ENCODE results near the gene DHX34. TPM values are rescaled to one million over a fixed set of nuclear protein-coding genes. Genes with fewer than 3 reads are reported as not detected.
"Not testable (repeated sequence)": the region's sequence is repeated elsewhere in the genome, so short reads cannot be mapped to it uniquely, and the experiment has no call there.

Gene DHX34
- total RNA-seq, 1 donor from 2014 or later = 32.4 TPM

- no peak for DNase-seq
- Mint-ChIP-seq H3K4me1 (peaks cover 5% of the 10 kb centered on the region), H3K27me3 (peaks cover 2% of the 10 kb centered on the region), H3K36me3 (ENCODE audit: low read depth) (no peaks in the 10 kb centered on the region), H3K9me3 (no peaks in the 10 kb centered on the region), H3K4me3 (no peak overlapping the region), H3K27ac (no peak overlapping the region)
- intact Hi-C loops (cut with micrococcal nuclease) = no loop called here
These were observed 33.8 kb upstream of the DHX34 start for GRCh38 chr19:47315125-47315821.

GRCh38 chr19:47316513-47316912 lies 32.6 kb upstream of the DHX34 start:
- Mint-ChIP-seq H3K27ac (no peak overlapping the region), H3K9me3 (no peaks in the 10 kb centered on the region), H3K36me3 (ENCODE audit: low read depth) (no peaks in the 10 kb centered on the region), H3K4me3 (no peak overlapping the region), H3K27me3 (peaks cover 2% of the 10 kb centered on the region), H3K4me1 (peaks cover 5% of the 10 kb centered on the region)
- intact Hi-C loops (cut with micrococcal nuclease) = no loop called here
- DNase-seq = no peak

GRCh38 chr19:47319923-47320871 lies 28.9 kb upstream of the DHX34 start:
- peaks cover 2% of the 10 kb centered on the region for H3K27me3 Mint-ChIP-seq
- intact Hi-C loops (cut with micrococcal nuclease) = no loop called here
- H3K27ac Mint-ChIP-seq = no peak overlapping the region

GRCh38 chr19:47321630-47322029 lies 27.5 kb upstream of the DHX34 start:
- Mint-ChIP-seq H3K27me3 (peaks cover 2% of the 10 kb centered on the region), H3K36me3 (ENCODE audit: low read depth) (no peaks in the 10 kb centered on the region)
- intact Hi-C loops (cut with micrococcal nuclease) = no loop called here

More at GRCh38 chr19:47319923-47320871, 28.9 kb upstream of the DHX34 start:
- no peak for DNase-seq
- Mint-ChIP-seq H3K4me1 (peaks cover 3% of the 10 kb centered on the region), H3K4me3 (no peak overlapping the region), H3K36me3 (ENCODE audit: low read depth) (no peaks in the 10 kb centered on the region), H3K9me3 (no peaks in the 10 kb centered on the region)

GRCh38 chr19:47322058-47322457 lies 27.1 kb upstream of the DHX34 start:
- Mint-ChIP-seq H3K36me3 (ENCODE audit: low read depth) (no peaks in the 10 kb centered on the region), H3K9me3 (no peaks in the 10 kb centered on the region), H3K4me1 (no peaks in the 10 kb centered on the region), H3K4me3 (no peak overlapping the region), H3K27me3 (peaks cover 2% of the 10 kb centered on the region), H3K27ac (no peak overlapping the region)
- no peak for DNase-seq
- intact Hi-C loops (cut with micrococcal nuclease) = no loop called here

More at GRCh38 chr19:47321630-47322029, 27.5 kb upstream of the DHX34 start:
- H3K4me1 Mint-ChIP-seq = no peaks in the 10 kb centered on the region
- DNase-seq = no peak
- H3K9me3 Mint-ChIP-seq = no peaks in the 10 kb centered on the region
- no peak overlapping the region for H3K4me3 Mint-ChIP-seq
- no peak overlapping the region for H3K27ac Mint-ChIP-seq

GRCh38 chr19:47323409-47323808 lies 25.7 kb upstream of the DHX34 start:
- no peaks in the 10 kb centered on the region for H3K9me3 Mint-ChIP-seq
- H3K4me3 Mint-ChIP-seq = no peak overlapping the region
- peaks cover 2% of the 10 kb centered on the region for H3K27me3 Mint-ChIP-seq
- H3K4me1 Mint-ChIP-seq = no peaks in the 10 kb centered on the region
- intact Hi-C loops (cut with micrococcal nuclease) = no loop called here
- no peak for DNase-seq
- H3K27ac Mint-ChIP-seq = no peak overlapping the region
- H3K36me3 Mint-ChIP-seq (ENCODE audit: low read depth) = no peaks in the 10 kb centered on the region

GRCh38 chr19:47323872-47324271 lies 25.2 kb upstream of the DHX34 start:
- intact Hi-C loops (cut with micrococcal nuclease) = no loop called here

GRCh38 chr19:47324502-47324901 lies 24.6 kb upstream of the DHX34 start:
- no peaks in the 10 kb centered on the region for H3K4me1 Mint-ChIP-seq
- H3K4me3 Mint-ChIP-seq = no peak overlapping the region
- H3K27ac Mint-ChIP-seq = no peak overlapping the region
- H3K36me3 Mint-ChIP-seq (ENCODE audit: low read depth) = no peaks in the 10 kb centered on the region
- H3K9me3 Mint-ChIP-seq = no peaks in the 10 kb centered on the region
- DNase-seq = no peak
- H3K27me3 Mint-ChIP-seq = peaks cover 2% of the 10 kb centered on the region
- intact Hi-C loops (cut with micrococcal nuclease) = no loop called here

More at GRCh38 chr19:47323872-47324271, 25.2 kb upstream of the DHX34 start:
- Mint-ChIP-seq H3K36me3 (ENCODE audit: low read depth) (no peaks in the 10 kb centered on the region), H3K27ac (no peak overlapping the region), H3K4me1 (no peaks in the 10 kb centered on the region), H3K27me3 (peaks cover 2% of the 10 kb centered on the region), H3K9me3 (no peaks in the 10 kb centered on the region), H3K4me3 (no peak overlapping the region)
- DNase-seq = no peak

GRCh38 chr19:47330466-47330869 lies 18.6 kb upstream of the DHX34 start:
- H3K27ac Mint-ChIP-seq = no peak overlapping the region
- intact Hi-C loops (cut with micrococcal nuclease) = no loop called here

GRCh38 chr19:47331490-47331889 lies 17.6 kb upstream of the DHX34 start:
- intact Hi-C loops (cut with micrococcal nuclease) = no loop called here
- Mint-ChIP-seq H3K27ac (no peak overlapping the region), H3K4me3 (no peak overlapping the region), H3K9me3 (no peaks in the 10 kb centered on the region), H3K4me1 (peaks cover 7% of the 10 kb centered on the region), H3K27me3 (no peaks in the 10 kb centered on the region), H3K36me3 (ENCODE audit: low read depth) (no peaks in the 10 kb centered on the region)
- DNase-seq = no peak

More at GRCh38 chr19:47330466-47330869, 18.6 kb upstream of the DHX34 start:
- Mint-ChIP-seq H3K36me3 (ENCODE audit: low read depth) (no peaks in the 10 kb centered on the region), H3K9me3 (no peaks in the 10 kb centered on the region), H3K4me3 (no peak overlapping the region), H3K4me1 (peaks cover 3% of the 10 kb centered on the region), H3K27me3 (no peaks in the 10 kb centered on the region)
- DNase-seq = no peak

GRCh38 chr19:47331931-47332547 lies 17.1 kb upstream of the DHX34 start, which contains the start of gene C5AR2:
Gene C5AR2 (plus strand): TSS chr19:47332175. CDS start chr19:47340800, 8,625 bp downstream.
- Mint-ChIP-seq H3K9me3 (no peaks in the 10 kb centered on the region), H3K4me1 (peaks cover 10% of the 10 kb centered on the region), H3K27me3 (no peaks in the 10 kb centered on the region), H3K27ac (no peak within 1 kb of the TSS), H3K36me3 (ENCODE audit: low read depth) (no peaks in the 10 kb centered on the region), H3K4me3 (no peak within 1 kb of the TSS)
- intact Hi-C loops (cut with micrococcal nuclease) = no loop called here
- no peak for DNase-seq

GRCh38 chr19:47336765-47337718 lies 12.1 kb upstream of the DHX34 start:
- H3K36me3 Mint-ChIP-seq (ENCODE audit: low read depth); H3K4me3 Mint-ChIP-seq; H3K4me1 Mint-ChIP-seq; intact Hi-C loops (cut with micrococcal nuclease); DNase-seq; H3K27me3 Mint-ChIP-seq; H3K27ac Mint-ChIP-seq; H3K9me3 Mint-ChIP-seq: not testable (repeated sequence)
